H1 (cell line): ENCODE results near the gene ARMC10. TPM values are rescaled to one million over a fixed set of nuclear protein-coding genes. Genes with fewer than 3 reads are reported as not detected.

Source experiments
- ASH2L ChIP-seq: fragments of 200-600, 300-600 bp; sonication (generic); IDR thresholded peaks from one replicate; pipeline ENCODE4 v1.7.1; 2017; ENCODE audit warnings: low read length
- CBX8 ChIP-seq: fragments of 300-800, 300-1000 bp; sonication (generic); IDR thresholded peaks from 2 replicates; pipeline ENCODE4 v1.7.1; 2016; ENCODE audit warnings: low read depth, low read length, borderline replicate concordance
- CHD7 ChIP-seq: fragments of 300-600 bp; sonication (generic); IDR thresholded peaks from 2 replicates; pipeline ENCODE4 v1.7.1; 2012; ENCODE audit warnings: low read length, moderate library complexity, mild to moderate bottlenecking, inconsistent platforms; ENCODE audit not compliant: insufficient replicate concordance
- CREB1 ChIP-seq: IDR thresholded peaks from 2 replicates; pipeline ENCODE4 v1.6.1; 2012; ENCODE audit warnings: inconsistent platforms
- E2F6 ChIP-seq: IDR thresholded peaks from 2 replicates; pipeline ENCODE4 v1.6.1; 2012; ENCODE audit warnings: inconsistent platforms
- KDM5A ChIP-seq: fragments of 200-600 bp; IDR thresholded peaks from 2 replicates; pipeline ENCODE4 v1.7.1; 2012; ENCODE audit warnings: mild to moderate bottlenecking, low read length, inconsistent platforms, mixed read lengths
- POLR2AphosphoS5 ChIP-seq: IDR thresholded peaks from 2 replicates; pipeline ENCODE4 v1.6.1; 2011; ENCODE audit warnings: low read depth, low read length
- RNF2 ChIP-seq: fragments of 200-900, 300-1000 bp; sonication (generic); IDR thresholded peaks from 2 replicates; pipeline ENCODE4 v1.7.1; 2016; ENCODE audit warnings: borderline replicate concordance, low read depth, mild to moderate bottlenecking, antibody characterized with exemption, low read length; ENCODE audit not compliant: poor library complexity, severe bottlenecking; ENCODE audit errors: missing control alignments
- SIRT6 ChIP-seq: IDR thresholded peaks from one replicate; pipeline ENCODE4 v1.7.1; 2012; ENCODE audit warnings: low read length, inconsistent platforms
- SP1 ChIP-seq: IDR thresholded peaks from 2 replicates; pipeline ENCODE4 v1.6.1; 2011; ENCODE audit warnings: low read depth, low read length
- SP2 ChIP-seq: IDR thresholded peaks from 2 replicates; pipeline ENCODE4 v1.6.1; 2012; ENCODE audit warnings: mild to moderate bottlenecking, low read length, inconsistent platforms
- TAF1 ChIP-seq: IDR thresholded peaks from 2 replicates; pipeline ENCODE4 v1.6.1; 2011; ENCODE audit warnings: mild to moderate bottlenecking, low read depth, low read length
- polyA plus RNA-seq, 7 experiments: library from polyadenylated mRNA; depleted of rRNA in 3 of 7; stranded (reverse) in 5 of 7; unstranded in 2 of 7; fragments of >200 nt in 5 of 7; fragments of 200-250 nt in 2 of 7; gene quantifications; 1 replicate in 5 of 7; 2 replicates in 1 of 7; 4 replicates in 1 of 7; pipeline versions ENCODE4 v1.2.1 to v1.2.3, GENCODE V29; 2011 to 2013; ENCODE audit warnings: missing spikeins in 2 of 7, mixed read lengths in 2 of 7
- total RNA-seq: library from RNA; stranded (reverse); fragmentation: NEBNext Ultra II Directional; extraction: Animal tissue kit (Norgen Biotek cat#: 25700); gene quantifications from 2 replicates; pipeline ENCODE4 v1.2.1, GENCODE V29; 2021

ARMC10 gene
- total and polyA plus RNA-seq, 2 of the 8 experiments (the other 6 are each of a cell fraction or from before 2014, with no cell fraction given) = 16.4 to 44.3 TPM

DNA sequence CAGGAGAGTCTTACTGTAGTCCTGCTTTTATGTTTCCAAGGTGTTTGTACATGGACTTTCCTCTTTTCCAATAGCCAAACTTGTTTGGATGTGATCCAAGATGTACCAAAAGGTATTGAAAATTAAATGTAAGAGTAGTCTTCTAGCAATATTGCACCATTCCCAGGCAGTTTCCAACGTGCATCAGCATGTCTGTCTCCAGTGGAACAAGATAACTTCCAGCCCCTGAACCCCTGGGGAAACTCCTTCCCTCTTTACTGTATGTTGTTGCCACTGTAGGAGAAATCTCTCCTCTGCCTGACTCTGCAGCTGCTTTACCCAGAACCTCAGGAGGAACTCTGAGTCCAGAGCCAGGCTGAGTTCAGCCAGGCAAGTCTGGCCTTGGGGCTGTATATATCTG lies 18.5 kb downstream of the ARMC10 start (continued):
- TF ChIP-seq CHD7 = no peak
- TF ChIP-seq SP2 = no peak
- no peak for TF ChIP-seq ASH2L
- no peak for TF ChIP-seq KDM5A
- TF ChIP-seq SP1 = no peak
- TF ChIP-seq E2F6 = no peak
- no peak for TF ChIP-seq RNF2
- TF ChIP-seq SIRT6 = no peak
- no peak for TF ChIP-seq CBX8
- no peak for TF ChIP-seq POLR2AphosphoS5
- TF ChIP-seq CREB1 = no peak
- no peak for TF ChIP-seq TAF1
